K562 (cell line): ENCODE data around the gene IL20. TPM values are rescaled to one million over a fixed set of nuclear protein-coding genes. Genes with fewer than 3 reads are reported as not detected.

Experiments
- ATAC-seq: fragments of 200-7000 bp; cut with Tn5 transposase; 3 replicates; pipeline ENCODE4 v1.9.1; 2020; ENCODE audit warnings: moderate library complexity
- BruUV-seq: library from RNA; stranded (reverse); fragments of 400-500 nt; replicated peaks from 2 replicates; lab custom pipeline; 2021; lab: Mats Ljungman, UMichigan
- CTCF ChIA-PET: fragments of 300-600 bp; formaldehyde crosslinking; extraction: SDS; loops from one replicate; lab custom pipeline; 2021; ENCODE audit warnings: low intra/inter-chr PET ratio; lab: Yijun Ruan, JAX
- POLR2A ChIA-PET: fragments of 300-600, 350-650 bp; sonication (Branson Sonifier 250); formaldehyde crosslinking; extraction: SDS; loops from one replicate; lab custom pipeline; 2021; ENCODE audit warnings: antibody characterized with exemption, inconsistent platforms; lab: Yijun Ruan, JAX
- DNase-seq, 4 experiments: peaks; one replicate each; pipeline versions ENCODE4 v3.0.0 to v3.0.0-alpha.2; 2011 to 2018; ENCODE audit warnings: low spot score in 3 of 4, mixed read lengths in 3 of 4; ENCODE audit errors: extremely low read depth in 1 of 4
- FAIRE-seq: peaks from 2 replicates; lab custom pipeline; 2011; peaks lifted over from hg19 to GRCh38; lab: Jason Lieb, UNC
- H2AFZ ChIP-seq: 2 replicates; pipeline ENCODE4 v1.6.0; 2011; ENCODE audit warnings: low read depth, low read length, control low read depth, inconsistent platforms
- H3K27ac ChIP-seq: fragments of 200-600 bp; 3 replicates; pipeline ENCODE4 v1.8.0; 2011; ENCODE audit warnings: low read depth, mild to moderate bottlenecking, control low read depth, inconsistent platforms, low read length, moderate library complexity, mixed read lengths; ENCODE audit errors: extremely low read depth
- H3K27me3 ChIP-seq, 2 experiments: fragments of 300-600 bp in 1 of 2; 2 replicates in 1 of 2; 3 replicates in 1 of 2; pipeline versions ENCODE4 v1.6.0 to v1.8.0; 2011; ENCODE audit warnings: inconsistent platforms in 2 of 2, low read length in 2 of 2, mild to moderate bottlenecking in 1 of 2, mixed read lengths in 1 of 2, moderate library complexity in 1 of 2; ENCODE audit not compliant: control insufficient read depth in 2 of 2, insufficient read depth in 2 of 2
- H3K36me3 ChIP-seq: fragments of 300-600 bp; 3 replicates; pipeline ENCODE4 v1.8.0; 2011; ENCODE audit warnings: mild to moderate bottlenecking, low read length, inconsistent platforms; ENCODE audit not compliant: control insufficient read depth, insufficient read depth
- H3K4me1 ChIP-seq, 2 experiments: fragments of 200-600 bp in 1 of 2; replicated peaks in 1 of 2; 2 replicates in 1 of 2; 3 replicates in 1 of 2; pipeline versions ENCODE4 v1.5.1 to v1.8.0; 2011; ENCODE audit warnings: inconsistent platforms in 2 of 2, low read length in 2 of 2, mild to moderate bottlenecking in 1 of 2, mixed read lengths in 1 of 2, moderate library complexity in 1 of 2; ENCODE audit not compliant: control insufficient read depth in 2 of 2, insufficient read depth in 2 of 2
- H3K4me2 ChIP-seq: 2 replicates; pipeline ENCODE4 v1.6.1; 2011; ENCODE audit warnings: low read length, control low read depth, inconsistent platforms, mixed read lengths; ENCODE audit not compliant: insufficient read depth
- H3K4me3 ChIP-seq: fragments of 200-600 bp; sonication (generic), shearing (Covaris generic); 2 replicates; pipeline ENCODE4 v1.5.1; 2016; ENCODE audit warnings: control low read depth, inconsistent platforms
- H3K79me2 ChIP-seq: fragments of 200-600 bp; 3 replicates; pipeline ENCODE4 v1.8.0; 2011; ENCODE audit warnings: low read length, inconsistent platforms; ENCODE audit not compliant: control insufficient read depth, insufficient read depth
- H3K9ac ChIP-seq, 2 experiments: 2 replicates each; pipeline versions ENCODE4 v1.6.0 to v1.6.1; 2011; ENCODE audit warnings: low read depth in 2 of 2, low read length in 2 of 2, control low read depth in 1 of 2, inconsistent platforms in 1 of 2, mild to moderate bottlenecking in 1 of 2, mixed read lengths in 1 of 2; ENCODE audit not compliant: insufficient read depth in 1 of 2
- H3K9me1 ChIP-seq: one replicate; pipeline ENCODE4 v1.6.0; 2011; ENCODE audit warnings: inconsistent platforms, mild to moderate bottlenecking, low read length, moderate library complexity; ENCODE audit not compliant: control insufficient read depth, insufficient read depth
- H3K9me3 ChIP-seq: replicated peaks from 2 replicates; pipeline ENCODE4 v1.5.1; 2011; ENCODE audit warnings: low read depth, low read length, inconsistent platforms; ENCODE audit not compliant: control insufficient read depth, insufficient read depth
- H4K20me1 ChIP-seq: replicated peaks from 2 replicates; pipeline ENCODE4 v1.6.1; 2011; ENCODE audit warnings: low read length, inconsistent platforms, mixed read lengths; ENCODE audit not compliant: control insufficient read depth, insufficient read depth
- ATF2 ChIP-seq: sonication (generic); formaldehyde crosslinking; IDR thresholded peaks from 2 replicates; pipeline ENCODE4 v1.8.1; 2022; ENCODE audit warnings: missing genetic modification reagents
- CCNT2 ChIP-seq: IDR thresholded peaks from 2 replicates; pipeline ENCODE4 v1.6.1; 2011; ENCODE audit warnings: borderline replicate concordance, low read depth, mild to moderate bottlenecking, moderate library complexity, mixed read lengths, low read length; ENCODE audit not compliant: insufficient read length; ENCODE audit errors: extremely low read depth
- ELF1 ChIP-seq: fragments of 200-800 bp; sonication (Bioruptor generic); IDR thresholded peaks from 2 replicates; pipeline ENCODE4 v1.6.1; 2016; ENCODE audit warnings: missing genetic modification characterization, missing compliant biosample characterization
- HDAC6 ChIP-seq: IDR thresholded peaks from 2 replicates; pipeline ENCODE4 v1.6.1; 2012; ENCODE audit warnings: low read depth, mild to moderate bottlenecking, control low read depth, inconsistent platforms, low read length, moderate library complexity
- ILF3 ChIP-seq: fragments of 450-650 bp; IDR thresholded peaks from 2 replicates; pipeline ENCODE4 v1.6.1; 2018; ENCODE audit warnings: antibody characterized with exemption, mild to moderate bottlenecking, moderate library complexity, borderline replicate concordance
- JUNB ChIP-seq: fragments of 450-650 bp; formaldehyde crosslinking; conservative IDR thresholded peaks from 2 replicates; pipeline ENCODE4 v1.4.0; 2020; ENCODE audit warnings: mild to moderate bottlenecking
- JUND ChIP-seq, 2 experiments: IDR thresholded peaks; 2 replicates in 1 of 2; 3 replicates in 1 of 2; pipeline ENCODE4 v1.6.1; 2011; ENCODE audit warnings: borderline replicate concordance in 2 of 2, low read depth in 2 of 2, low read length in 2 of 2, improper control_type of control experiment in 1 of 2, missing biosample characterization in 1 of 2, missing genetic modification characterization in 1 of 2, missing genetic modification reagents in 1 of 2
- NCOA4 ChIP-seq: fragments of 450-650 bp; IDR thresholded peaks from 2 replicates; pipeline ENCODE4 v1.6.1; 2018; ENCODE audit warnings: mild to moderate bottlenecking; ENCODE audit not compliant: partially characterized antibody
- SP2 ChIP-seq: IDR thresholded peaks from 2 replicates; pipeline ENCODE4 v1.6.1; 2011; ENCODE audit warnings: mild to moderate bottlenecking, low read depth, low read length, moderate library complexity; ENCODE audit not compliant: poor library complexity, severe bottlenecking; ENCODE audit errors: extremely low read depth
- ZNF175 ChIP-seq: fragments of 200-800 bp; sonication (Bioruptor generic); IDR thresholded peaks from 2 replicates; pipeline ENCODE4 v1.6.1; 2016; ENCODE audit warnings: low read depth, mild to moderate bottlenecking, missing genetic modification characterization, missing compliant biosample characterization
- WGBS: fragments of 100-300 bp; shearing (Covaris generic); methylation state at CpG from one replicate; pipeline ENCODE4 v1.1.6; 2016; ENCODE audit warnings: low coverage, mixed read lengths; ENCODE audit not compliant: insufficient coverage; ENCODE audit errors: missing lambda C conversion rate; 5-methylcytosine and 5-hydroxymethylcytosine counted together
- in situ Hi-C: fragments of 300-500 bp; cut with MboI; formaldehyde crosslinking; loops from 4 replicates; pipeline ENCODE4 v1.15.0; 2018; ENCODE audit warnings: inconsistent platforms, mixed read lengths
- intact Hi-C: fragments of 100-400 bp; cut with micrococcal nuclease; formaldehyde crosslinking; loops from 2 replicates; pipeline ENCODE4 v1.14.2; 2022
- polyA plus RNA-seq, 8 experiments: library from polyadenylated mRNA; depleted of rRNA in 4 of 8; stranded (reverse) in 5 of 8; unstranded in 3 of 8; fragments of >200 nt; fragmentation: Nextera tagmentation in 2 of 8; fragmentation: Illumina TruSeq in 1 of 8; extraction: Ambion mirVana in 2 of 8; extraction: Trizol in 1 of 8; gene quantifications; 2 replicates each; pipeline versions ENCODE4 v1.2.1 to v1.2.3, GENCODE V29; 2011 to 2014; ENCODE audit warnings: inconsistent platforms in 1 of 8, missing spikeins in 1 of 8
- total RNA-seq, 7 experiments: library from RNA; depleted of rRNA in 6 of 7; stranded (reverse); fragments of >200 nt in 6 of 7; fragmentation: Illumina TruSeq in 2 of 7; extraction: Trizol in 2 of 7; gene quantifications; 2 replicates each; pipeline versions ENCODE4 v1.2.1 to v1.2.3, GENCODE V29; 2011 to 2021; ENCODE audit warnings: low replicate concordance in 1 of 7
- TF ChIP-seq, protein P1 (sequence below): fragments of 450-650 bp; IDR thresholded peaks from 2 replicates; pipeline ENCODE4 v1.7.0; 2016; ENCODE audit warnings: borderline replicate concordance
- TF ChIP-seq, protein P2 (sequence below): fragments of 250-450 bp; sonication (Bioruptor Pico); IDR thresholded peaks from 2 replicates; pipeline ENCODE4 v1.8.0; 2021; ENCODE audit warnings: moderate library complexity, mild to moderate bottlenecking, inconsistent platforms
- TF ChIP-seq, protein P3 (sequence below): sonication (generic); formaldehyde crosslinking; IDR thresholded peaks from 2 replicates; pipeline ENCODE4 v1.8.0; 2023; ENCODE audit warnings: mild to moderate bottlenecking, missing genetic modification reagents

Gene IL20
- total and polyA plus RNA-seq, 9 of the 15 experiments (the other 6 are each of a cell fraction or from before 2014, with no cell fraction given) = not detected

GRCh38 chr1:206895325-206895724 lies 29.9 kb downstream of the IL20 start (continued):
- TF ChIP-seq JUND (IDR thresholded peaks at IDR 0.05; ENCODE audit: borderline replicate concordance, low read depth, low read length) = no peak
- TF ChIP-seq JUND (tag; IDR thresholded peaks at IDR 0.05; ENCODE audit: borderline replicate concordance, low read depth, low read length) = no peak
- no peak for TF ChIP-seq NCOA4
- no peak for TF ChIP-seq SP2

- intact Hi-C loops (no loop called here), in situ Hi-C loops (no loop called here)
- DNase-seq (no peak), FAIRE-seq (no peak), ATAC-seq (no peak)
- Histone ChIP-seq H2AFZ (no peak overlapping the region), H3K9me3 (no peaks in the 10 kb centered on the region), H3K9ac (no peak overlapping the region), H3K79me2 (no peaks in the 10 kb centered on the region), H3K36me3 (no peaks in the 10 kb centered on the region), H3K4me3 (no peak overlapping the region), H4K20me1 (no peaks in the 10 kb centered on the region), H3K27me3 (peaks cover 52 to 63% of the 10 kb centered on the region in 2 experiments), H3K4me2 (no peak overlapping the region), H3K9me1 (no peaks in the 10 kb centered on the region), H3K27ac (no peak overlapping the region), H3K4me1 (peaks cover 0 to 3% of the 10 kb centered on the region in 2 experiments; a peak in 2 of 5 replicates)
- WGBS = 4% methylated on average over 3 of the region's 3 CpGs
- ChIA-PET POLR2A (interaction anchor here (0.6 to 1.5 kb wide), 4 partner anchors 10 to 213 kb away, joined by 3 to 7 read pairs (median 4); no protein-coding TSS in a partner anchor), CTCF (interaction anchor here (0.6 kb wide), 1 partner anchor 12 kb away, joined by 3 read pairs; no protein-coding TSS in a partner anchor)
- BruUV-seq = no TSS peak
- no peak for TF ChIP-seq ELF1 (tag)
- TF ChIP-seq, protein P1, sequence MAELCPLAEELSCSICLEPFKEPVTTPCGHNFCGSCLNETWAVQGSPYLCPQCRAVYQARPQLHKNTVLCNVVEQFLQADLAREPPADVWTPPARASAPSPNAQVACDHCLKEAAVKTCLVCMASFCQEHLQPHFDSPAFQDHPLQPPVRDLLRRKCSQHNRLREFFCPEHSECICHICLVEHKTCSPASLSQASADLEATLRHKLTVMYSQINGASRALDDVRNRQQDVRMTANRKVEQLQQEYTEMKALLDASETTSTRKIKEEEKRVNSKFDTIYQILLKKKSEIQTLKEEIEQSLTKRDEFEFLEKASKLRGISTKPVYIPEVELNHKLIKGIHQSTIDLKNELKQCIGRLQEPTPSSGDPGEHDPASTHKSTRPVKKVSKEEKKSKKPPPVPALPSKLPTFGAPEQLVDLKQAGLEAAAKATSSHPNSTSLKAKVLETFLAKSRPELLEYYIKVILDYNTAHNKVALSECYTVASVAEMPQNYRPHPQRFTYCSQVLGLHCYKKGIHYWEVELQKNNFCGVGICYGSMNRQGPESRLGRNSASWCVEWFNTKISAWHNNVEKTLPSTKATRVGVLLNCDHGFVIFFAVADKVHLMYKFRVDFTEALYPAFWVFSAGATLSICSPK = no peak
- no peak for TF ChIP-seq JUNB (CRISPR knock-in tag)
- TF ChIP-seq HDAC6 = no peak
- no peak for TF ChIP-seq CCNT2
- TF ChIP-seq ATF2 (CRISPR knock-in tag) = no peak
- no peak for TF ChIP-seq ZNF175
- TF ChIP-seq ILF3 = no peak
- TF ChIP-seq, protein P2, sequence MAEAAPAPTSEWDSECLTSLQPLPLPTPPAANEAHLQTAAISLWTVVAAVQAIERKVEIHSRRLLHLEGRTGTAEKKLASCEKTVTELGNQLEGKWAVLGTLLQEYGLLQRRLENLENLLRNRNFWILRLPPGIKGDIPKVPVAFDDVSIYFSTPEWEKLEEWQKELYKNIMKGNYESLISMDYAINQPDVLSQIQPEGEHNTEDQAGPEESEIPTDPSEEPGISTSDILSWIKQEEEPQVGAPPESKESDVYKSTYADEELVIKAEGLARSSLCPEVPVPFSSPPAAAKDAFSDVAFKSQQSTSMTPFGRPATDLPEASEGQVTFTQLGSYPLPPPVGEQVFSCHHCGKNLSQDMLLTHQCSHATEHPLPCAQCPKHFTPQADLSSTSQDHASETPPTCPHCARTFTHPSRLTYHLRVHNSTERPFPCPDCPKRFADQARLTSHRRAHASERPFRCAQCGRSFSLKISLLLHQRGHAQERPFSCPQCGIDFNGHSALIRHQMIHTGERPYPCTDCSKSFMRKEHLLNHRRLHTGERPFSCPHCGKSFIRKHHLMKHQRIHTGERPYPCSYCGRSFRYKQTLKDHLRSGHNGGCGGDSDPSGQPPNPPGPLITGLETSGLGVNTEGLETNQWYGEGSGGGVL (CRISPR knock-in tag) = no peak
- TF ChIP-seq, protein P3, sequence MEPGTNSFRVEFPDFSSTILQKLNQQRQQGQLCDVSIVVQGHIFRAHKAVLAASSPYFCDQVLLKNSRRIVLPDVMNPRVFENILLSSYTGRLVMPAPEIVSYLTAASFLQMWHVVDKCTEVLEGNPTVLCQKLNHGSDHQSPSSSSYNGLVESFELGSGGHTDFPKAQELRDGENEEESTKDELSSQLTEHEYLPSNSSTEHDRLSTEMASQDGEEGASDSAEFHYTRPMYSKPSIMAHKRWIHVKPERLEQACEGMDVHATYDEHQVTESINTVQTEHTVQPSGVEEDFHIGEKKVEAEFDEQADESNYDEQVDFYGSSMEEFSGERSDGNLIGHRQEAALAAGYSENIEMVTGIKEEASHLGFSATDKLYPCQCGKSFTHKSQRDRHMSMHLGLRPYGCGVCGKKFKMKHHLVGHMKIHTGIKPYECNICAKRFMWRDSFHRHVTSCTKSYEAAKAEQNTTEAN (CRISPR knock-in tag) = no peak
Observed at GRCh38 chr1:206895837-206896242, 30.4 kb downstream of the IL20 start.
